ENCODE results near the gene HDAC6. TPM values are rescaled to one million over a fixed set of nuclear protein-coding genes. Genes with fewer than 3 reads are reported as not detected.
"Not testable (repeated sequence)": the region's sequence is repeated elsewhere in the genome, so short reads cannot be mapped to it uniquely, and the experiment has no call there.

The HDAC6 gene
- total RNA-seq, 1 donor from 2014 or later, result 54.4 TPM

DNA sequence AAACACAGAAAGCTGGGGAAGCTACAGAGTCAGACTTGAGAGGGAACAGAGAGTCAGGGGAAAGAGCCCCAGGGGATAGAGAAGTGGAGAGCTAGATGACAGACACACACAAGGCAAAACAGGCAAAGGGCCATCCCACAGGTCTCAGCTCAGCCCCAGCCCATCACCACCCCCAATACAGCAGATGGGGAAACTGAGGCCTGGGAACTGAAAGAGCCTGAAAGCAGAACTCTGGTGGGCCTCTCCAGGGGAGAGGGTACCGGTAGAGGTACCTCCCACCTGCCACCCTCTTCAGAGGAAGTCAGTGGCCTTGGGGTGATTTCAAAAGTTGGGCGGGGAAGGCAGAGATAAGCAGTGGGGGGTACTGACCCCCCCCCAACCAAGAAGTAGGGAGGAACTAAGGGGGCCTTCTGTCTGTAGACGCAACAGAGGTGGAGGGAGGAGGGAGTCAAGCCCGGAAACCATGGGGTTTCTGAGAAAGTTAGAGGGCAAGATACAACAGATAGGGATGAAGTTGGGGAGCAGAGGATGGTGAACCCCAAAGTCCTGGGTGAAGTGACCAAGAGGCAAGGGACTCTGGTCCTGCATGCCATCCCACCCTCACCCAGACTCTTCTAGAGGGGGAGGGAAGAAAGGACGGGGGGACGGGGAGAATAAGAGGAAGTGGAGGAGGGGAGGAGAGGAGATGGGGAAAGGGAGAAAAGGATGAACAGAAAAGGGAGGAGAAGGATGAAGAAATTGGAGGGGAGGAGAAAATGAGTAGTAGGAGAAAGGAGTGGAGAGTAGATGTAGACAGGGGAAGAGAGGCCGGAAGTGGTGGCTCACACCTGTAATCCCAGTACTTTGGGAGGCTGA, 12.3 kb upstream of the HDAC6 start:
- no peak for DNase-seq (ENCODE audit: low read depth)

DNA sequence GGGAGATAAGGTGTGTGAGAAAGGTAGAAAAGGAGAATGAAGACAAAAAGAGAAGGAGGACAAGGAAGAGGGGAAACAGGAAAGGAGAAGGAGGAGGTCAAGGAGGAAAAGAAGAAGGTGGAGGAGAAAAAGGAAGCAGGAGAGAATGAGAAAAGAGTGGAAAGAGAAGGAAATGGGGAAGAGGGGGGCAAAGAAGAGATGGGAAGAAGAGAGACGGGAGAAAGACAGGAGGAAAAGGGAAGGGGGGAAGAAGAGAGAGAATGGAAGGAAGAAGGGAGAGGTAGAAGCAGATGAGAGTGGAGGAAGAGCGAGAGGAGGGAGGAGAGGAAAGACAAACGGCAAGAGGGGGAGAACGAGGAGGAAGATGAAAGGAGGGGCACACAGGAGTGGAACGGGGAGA, 11.4 kb upstream of the HDAC6 start:
- no peak for DNase-seq (ENCODE audit: low read depth)

DNA sequence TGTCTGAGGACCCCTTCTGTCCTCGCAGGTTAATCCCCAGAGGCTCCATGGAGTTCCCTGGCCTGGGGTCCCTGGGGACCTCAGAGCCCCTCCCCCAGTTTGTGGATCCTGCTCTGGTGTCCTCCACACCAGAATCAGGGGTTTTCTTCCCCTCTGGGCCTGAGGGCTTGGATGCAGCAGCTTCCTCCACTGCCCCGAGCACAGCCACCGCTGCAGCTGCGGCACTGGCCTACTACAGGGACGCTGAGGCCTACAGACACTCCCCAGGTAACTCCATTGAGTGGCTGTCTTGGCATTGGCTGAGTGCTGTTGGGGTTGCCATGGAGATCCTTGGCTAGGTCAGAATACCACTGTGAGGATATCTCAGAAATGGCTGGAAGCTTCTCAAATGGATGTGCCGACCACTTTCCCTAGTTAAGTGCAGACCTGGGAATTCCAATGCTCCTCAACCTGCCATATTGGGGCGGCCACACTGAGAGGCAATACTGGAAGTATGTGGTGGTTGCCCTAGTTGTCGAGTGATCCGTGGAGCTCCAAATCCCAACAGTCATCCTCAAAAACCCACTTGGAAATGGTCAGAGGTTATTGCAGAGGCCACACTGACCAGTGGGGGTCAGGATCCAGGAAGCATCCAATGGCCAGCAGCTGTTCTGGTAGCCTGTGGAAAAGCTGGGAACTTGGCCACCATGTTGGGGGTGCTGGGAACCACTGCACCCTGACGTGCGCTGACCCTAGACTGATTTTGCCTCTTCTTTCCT, 10.6 kb upstream of the HDAC6 start:
- DNase-seq (ENCODE audit: low read depth), result no peak

DNA sequence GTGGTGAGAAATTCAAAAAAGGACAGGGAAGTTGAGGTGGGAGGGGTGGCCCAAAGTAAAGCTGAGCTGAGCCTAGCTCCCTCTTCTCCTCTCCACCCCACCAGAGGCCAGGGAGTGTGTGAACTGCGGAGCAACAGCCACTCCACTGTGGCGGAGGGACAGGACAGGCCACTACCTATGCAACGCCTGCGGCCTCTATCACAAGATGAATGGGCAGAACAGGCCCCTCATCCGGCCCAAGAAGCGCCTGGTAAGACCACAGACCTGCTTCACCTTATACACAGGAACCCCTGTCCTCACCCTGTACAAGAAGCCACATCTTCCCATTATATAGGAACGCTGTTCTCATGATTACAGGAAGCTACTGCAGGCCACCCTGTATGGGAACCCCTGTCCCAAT, 9.6 kb upstream of the HDAC6 start:
- no peak for DNase-seq (ENCODE audit: low read depth)

DNA sequence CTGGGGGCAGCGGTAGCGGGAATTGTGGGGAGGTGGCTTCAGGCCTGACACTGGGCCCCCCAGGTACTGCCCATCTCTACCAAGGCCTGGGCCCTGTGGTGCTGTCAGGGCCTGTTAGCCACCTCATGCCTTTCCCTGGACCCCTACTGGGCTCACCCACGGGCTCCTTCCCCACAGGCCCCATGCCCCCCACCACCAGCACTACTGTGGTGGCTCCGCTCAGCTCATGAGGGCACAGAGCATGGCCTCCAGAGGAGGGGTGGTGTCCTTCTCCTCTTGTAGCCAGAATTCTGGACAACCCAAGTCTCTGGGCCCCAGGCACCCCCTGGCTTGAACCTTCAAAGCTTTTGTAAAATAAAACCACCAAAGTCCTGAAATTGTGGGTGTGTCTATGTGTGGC, 7.9 kb upstream of the HDAC6 start:
- no peak for DNase-seq (ENCODE audit: low read depth)

- DNase-seq (ENCODE audit: low read depth), result no peak
Measured at GRCh38 chrX:48794340-48794910, 7.4 kb upstream of the HDAC6 start.

- peak; percentile 66 for DNase-seq (ENCODE audit: low read depth)
Measured at GRCh38 chrX:48794911-48795515, 6.9 kb upstream of the HDAC6 start.

- DNase-seq (ENCODE audit: low read depth), result no peak
Measured at GRCh38 chrX:48798318-48798717, 3.5 kb upstream of the HDAC6 start.

DNA sequence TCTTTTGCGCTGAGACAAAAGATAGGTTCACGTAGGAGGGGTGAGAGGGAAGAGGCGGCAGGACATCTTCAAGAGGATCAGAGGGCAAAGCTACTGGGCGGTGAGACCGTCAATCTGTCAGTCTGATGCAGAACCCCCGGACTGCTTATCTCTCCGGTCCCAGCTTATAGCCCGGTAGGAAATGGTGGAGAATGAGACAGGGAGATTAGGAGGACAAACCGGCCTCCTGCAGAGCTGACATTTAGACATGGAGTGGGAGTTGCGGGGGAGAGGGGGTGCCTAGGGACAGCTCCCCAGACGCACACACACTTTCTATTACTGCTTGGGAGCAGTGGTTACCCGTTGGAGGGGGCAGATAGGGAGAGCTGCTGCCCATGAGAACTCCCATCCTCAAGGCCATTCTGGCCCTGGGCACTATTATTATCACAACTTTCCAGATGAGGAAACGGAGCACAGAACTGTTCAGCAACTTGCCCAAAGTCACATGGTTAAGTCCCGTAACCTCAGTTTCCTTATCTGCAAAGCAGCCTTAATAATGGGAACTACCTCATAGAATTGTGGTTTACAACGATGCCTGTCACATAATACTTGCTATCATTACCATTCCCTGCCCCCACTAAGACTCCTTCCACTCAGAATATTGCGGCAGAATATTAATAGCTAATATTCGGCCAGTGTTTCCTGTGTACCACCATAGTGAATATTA, 1.1 kb upstream of the HDAC6 start:
- DNase-seq (ENCODE audit: low read depth), result peak; percentile 1

GRCh38 chrX:48802089-48802904, 430 bp downstream of the HDAC6 start:
- peak; percentile 75 for DNase-seq (ENCODE audit: low read depth)

- peak; percentile 0 for DNase-seq (ENCODE audit: low read depth)
Measured at GRCh38 chrX:48802905-48803200, 986 bp downstream of the HDAC6 start.

DNA sequence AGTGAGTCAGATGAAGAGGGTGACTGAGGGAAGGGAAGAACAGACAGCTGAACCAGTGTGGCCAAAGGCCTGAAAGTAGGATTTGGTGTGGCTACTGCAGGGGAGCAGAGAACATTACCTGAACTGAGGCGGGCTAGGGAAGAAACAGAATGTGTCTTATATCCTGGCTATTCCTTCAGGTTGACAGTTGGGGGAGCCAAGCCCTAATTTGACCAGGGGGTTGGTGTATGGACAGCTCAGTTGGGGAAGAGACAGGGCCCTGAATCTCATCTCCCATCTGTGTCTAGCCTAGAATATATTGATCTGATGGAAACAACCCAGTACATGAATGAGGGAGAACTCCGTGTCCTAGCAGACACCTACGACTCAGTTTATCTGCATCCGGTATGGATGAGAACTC, 4.2 kb downstream of the HDAC6 start:
- DNase-seq (ENCODE audit: low read depth), result no peak

DNA sequence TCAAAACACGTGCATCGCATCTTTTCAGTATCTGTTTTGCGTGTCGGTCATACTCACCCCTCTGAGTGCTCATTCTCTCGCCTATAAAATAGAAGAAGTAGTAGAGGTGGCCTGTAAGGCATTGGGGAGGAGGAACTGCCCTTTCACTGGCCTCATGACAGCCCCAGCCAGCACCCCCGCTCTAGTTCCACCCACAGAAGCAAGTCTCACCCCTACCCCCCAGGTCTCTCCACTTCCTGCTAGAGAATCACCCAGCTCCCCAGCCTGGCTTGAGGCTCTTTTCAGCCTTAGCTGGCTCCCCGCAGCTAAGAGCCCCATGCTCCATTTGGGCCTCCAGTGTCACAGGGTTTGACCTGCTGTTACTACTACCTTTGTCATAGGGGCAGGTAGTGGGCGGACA, 11.8 kb downstream of the HDAC6 start:
- DNase-seq (ENCODE audit: low read depth), result no peak

DNA sequence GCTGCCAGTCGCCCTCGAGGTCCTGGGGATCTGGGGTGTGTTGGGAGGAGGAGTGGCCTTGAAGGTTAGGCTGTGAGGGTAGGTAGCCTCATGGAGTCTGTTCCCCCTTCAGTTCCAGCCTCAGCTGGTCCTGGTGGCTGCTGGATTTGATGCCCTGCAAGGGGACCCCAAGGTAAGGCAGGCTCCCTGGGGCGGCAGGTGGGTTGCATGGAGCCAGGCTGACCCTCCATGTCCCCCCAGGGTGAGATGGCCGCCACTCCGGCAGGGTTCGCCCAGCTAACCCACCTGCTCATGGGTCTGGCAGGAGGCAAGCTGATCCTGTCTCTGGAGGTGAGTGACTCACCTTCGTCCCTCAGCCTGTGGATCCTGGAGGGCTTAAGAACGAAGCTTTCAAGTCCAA, 12.9 kb downstream of the HDAC6 start:
- DNase-seq (ENCODE audit: low read depth), result no peak

DNA sequence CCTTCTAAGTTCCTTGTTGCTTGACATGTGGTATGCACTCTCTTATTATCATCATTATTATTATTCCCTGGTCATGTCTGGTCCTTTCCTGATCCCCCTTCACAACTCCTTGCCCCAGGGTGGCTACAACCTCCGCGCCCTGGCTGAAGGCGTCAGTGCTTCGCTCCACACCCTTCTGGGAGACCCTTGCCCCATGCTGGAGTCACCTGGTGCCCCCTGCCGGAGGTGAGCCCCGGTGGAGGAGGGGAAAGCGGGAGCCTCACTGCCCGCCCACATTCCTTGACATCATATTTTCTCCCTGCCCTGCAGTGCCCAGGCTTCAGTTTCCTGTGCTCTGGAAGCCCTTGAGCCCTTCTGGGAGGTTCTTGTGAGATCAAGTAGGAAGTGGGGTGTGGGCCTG, 13.4 kb downstream of the HDAC6 start:
- no peak for DNase-seq (ENCODE audit: low read depth)

DNA sequence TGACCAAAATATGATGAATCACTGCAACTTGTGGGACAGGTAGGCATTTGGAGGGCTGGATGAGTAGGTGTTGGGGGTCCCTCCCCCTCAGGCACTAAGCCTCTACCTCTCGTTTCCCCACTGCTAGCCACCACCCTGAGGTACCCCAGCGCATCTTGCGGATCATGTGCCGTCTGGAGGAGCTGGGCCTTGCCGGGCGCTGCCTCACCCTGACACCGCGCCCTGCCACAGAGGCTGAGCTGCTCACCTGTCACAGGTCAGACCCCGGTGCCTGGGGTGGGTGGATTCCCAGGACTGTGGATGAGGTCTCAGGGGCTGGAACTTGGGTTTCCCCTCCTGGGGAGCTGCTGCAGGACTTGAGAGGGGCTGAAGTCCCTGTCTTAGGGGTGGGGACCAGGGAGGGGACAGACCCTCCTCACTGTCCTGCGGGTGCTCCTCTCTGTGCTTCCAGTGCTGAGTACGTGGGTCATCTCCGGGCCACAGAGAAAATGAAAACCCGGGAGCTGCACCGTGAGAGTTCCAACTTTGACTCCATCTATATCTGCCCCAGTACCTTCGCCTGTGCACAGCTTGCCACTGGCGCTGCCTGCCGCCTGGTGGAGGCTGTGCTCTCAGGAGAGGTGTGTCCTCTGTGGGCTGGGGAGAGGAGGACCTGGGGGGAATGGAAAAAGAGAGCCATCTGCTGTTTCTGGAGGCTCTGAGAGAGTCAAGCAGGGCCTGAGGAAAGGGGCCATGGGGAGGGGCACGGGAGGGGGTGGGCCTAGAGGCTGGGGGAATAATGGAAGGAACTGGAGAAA, 14.3 kb downstream of the HDAC6 start:
- no peak for DNase-seq (ENCODE audit: low read depth)

GRCh38 chrX:48818098-48818497, 16.2 kb downstream of the HDAC6 start:
- DNase-seq (ENCODE audit: low read depth), result no peak

GRCh38 chrX:48818866-48819265, 17.0 kb downstream of the HDAC6 start:
- DNase-seq (ENCODE audit: low read depth), result no peak

GRCh38 chrX:48819394-48819793, 17.5 kb downstream of the HDAC6 start:
- not testable (repeated sequence) for DNase-seq (ENCODE audit: low read depth)

GRCh38 chrX:48823053-48823452, 21.2 kb downstream of the HDAC6 start:
- no peak for DNase-seq (ENCODE audit: low read depth)

Measured in renal cortical epithelial cell (primary cell).